IMR-90 (cell line): ENCODE measurements around the gene CASZ1. TPM values are rescaled to one million over a fixed set of nuclear protein-coding genes. Genes with fewer than 3 reads are reported as not detected.

Experiments
- ATAC-seq: fragments of 200-7000 bp; cut with Tn5 transposase; 2 replicates; pipeline ENCODE4 v1.9.1; 2020; ENCODE audit warnings: low read depth, mild to moderate bottlenecking, moderate library complexity
- BruUV-seq: library from RNA; stranded (reverse); fragments of 400-500 nt; replicated peaks from 2 replicates; lab custom pipeline; 2021; lab: Mats Ljungman, UMichigan
- CTCF ChIA-PET: fragments of 300-600 bp; formaldehyde crosslinking; extraction: SDS; loops from one replicate; lab custom pipeline; 2021; ENCODE audit warnings: antibody characterized with exemption; lab: Yijun Ruan, JAX
- POLR2A ChIA-PET: fragments of 300-600 bp; sonication (Branson Sonifier 250); formaldehyde crosslinking; loops from one replicate; lab custom pipeline; 2022; ENCODE audit warnings: antibody characterized with exemption; ENCODE audit not compliant: unreplicated experiment; lab: Charles Lee
- DNase-seq: peaks from one replicate; pipeline ENCODE4 v3.0.0; 2013
- H2AFZ ChIP-seq: replicated peaks from 2 replicates; pipeline ENCODE3; 2013; ENCODE audit warnings: low read length, mild to moderate bottlenecking; ENCODE audit not compliant: poor library complexity
- H2AK5ac ChIP-seq: 2 replicates; pipeline ENCODE4 v1.6.1; 2013; ENCODE audit warnings: low read depth, low read length, inconsistent platforms
- H2AK9ac ChIP-seq: replicated peaks from 2 replicates; pipeline ENCODE3; 2013; ENCODE audit warnings: mild to moderate bottlenecking, low read depth, low read length, moderate library complexity; ENCODE audit not compliant: poor library complexity
- H2BK120ac ChIP-seq: 2 replicates; pipeline ENCODE4 v1.6.1; 2013; ENCODE audit warnings: low read depth, low read length, inconsistent platforms
- H2BK15ac ChIP-seq: 3 replicates; pipeline ENCODE4 v1.6.1; 2013; ENCODE audit warnings: low read depth, low read length, inconsistent platforms
- H2BK20ac ChIP-seq: 2 replicates; pipeline ENCODE4 v1.6.1; 2013; ENCODE audit warnings: low read depth, mild to moderate bottlenecking, inconsistent platforms, low read length, moderate library complexity
- H2BK5ac ChIP-seq: 2 replicates; pipeline ENCODE4 v1.6.1; 2013; ENCODE audit warnings: mild to moderate bottlenecking, low read depth, low read length, inconsistent platforms; ENCODE audit not compliant: poor library complexity, severe bottlenecking
- H3K14ac ChIP-seq: replicated peaks from 2 replicates; pipeline ENCODE4 v1.6.1; 2013; ENCODE audit warnings: low read depth, low read length, inconsistent platforms
- H3K18ac ChIP-seq: 2 replicates; pipeline ENCODE4 v1.6.1; 2013; ENCODE audit warnings: low read depth, low read length, control low read depth
- H3K23ac ChIP-seq: 2 replicates; pipeline ENCODE4 v1.6.1; 2013; ENCODE audit warnings: low read depth, low read length, inconsistent platforms
- H3K27ac ChIP-seq: 2 replicates; pipeline ENCODE4 v1.5.1; 2013; ENCODE audit warnings: mild to moderate bottlenecking, control low read depth, low read length; ENCODE audit not compliant: insufficient read depth
- H3K27me3 ChIP-seq: 2 replicates; pipeline ENCODE4 v1.6.1; 2013; ENCODE audit warnings: low read length; ENCODE audit not compliant: control insufficient read depth, insufficient read depth
- H3K36me3 ChIP-seq: 2 replicates; pipeline ENCODE4 v1.6.1; 2013; ENCODE audit warnings: low read length, mixed read lengths; ENCODE audit not compliant: control insufficient read depth, insufficient read depth
- H3K4ac ChIP-seq: 2 replicates; pipeline ENCODE4 v1.6.1; 2013; ENCODE audit warnings: low read depth, low read length, inconsistent platforms
- H3K4me1 ChIP-seq: 2 replicates; pipeline ENCODE4 v1.6.1; 2013; ENCODE audit warnings: low read length, mixed read lengths; ENCODE audit not compliant: control insufficient read depth, insufficient read depth
- H3K4me2 ChIP-seq: 2 replicates; pipeline ENCODE4 v1.6.1; 2013; ENCODE audit warnings: low read depth, mild to moderate bottlenecking, control low read depth, low read length, moderate library complexity
- H3K4me3 ChIP-seq: 2 replicates; pipeline ENCODE4 v1.5.1; 2013; ENCODE audit warnings: low read depth, mild to moderate bottlenecking, control low read depth, low read length, moderate library complexity; ENCODE audit not compliant: insufficient read depth
- H3K56ac ChIP-seq: 2 replicates; pipeline ENCODE4 v1.6.1; 2013; ENCODE audit warnings: low read length, inconsistent platforms; ENCODE audit not compliant: insufficient read depth; ENCODE audit errors: extremely low read depth
- H3K79me1 ChIP-seq, 2 experiments: 2 replicates each; pipeline ENCODE4 v1.6.1; 2013; ENCODE audit warnings: low read length in 2 of 2, inconsistent platforms in 1 of 2, low read depth in 1 of 2
- H3K9ac ChIP-seq: 2 replicates; pipeline ENCODE4 v1.6.1; 2013; ENCODE audit warnings: low read depth, low read length, control low read depth
- H3K9me1 ChIP-seq: 2 replicates; pipeline ENCODE4 v1.6.1; 2013; ENCODE audit warnings: low read length, inconsistent platforms; ENCODE audit not compliant: insufficient read depth
- H3K9me3 ChIP-seq: 2 replicates; pipeline ENCODE4 v1.6.1; 2013; ENCODE audit warnings: low read length; ENCODE audit not compliant: control insufficient read depth, insufficient read depth
- H4K20me1 ChIP-seq: 2 replicates; pipeline ENCODE4 v1.6.1; 2013; ENCODE audit warnings: low read length, inconsistent platforms; ENCODE audit not compliant: insufficient read depth
- H4K5ac ChIP-seq: 2 replicates; pipeline ENCODE4 v1.6.1; 2013; ENCODE audit warnings: mild to moderate bottlenecking, low read depth, low read length, control low read depth
- H4K8ac ChIP-seq, 2 experiments: 2 replicates each; pipeline ENCODE4 v1.6.1; 2013; ENCODE audit warnings: low read depth in 2 of 2, low read length in 2 of 2, control low read depth in 1 of 2, inconsistent platforms in 1 of 2
- H4K91ac ChIP-seq: 2 replicates; pipeline ENCODE4 v1.6.1; 2013; ENCODE audit warnings: low read depth, low read length, inconsistent platforms; ENCODE audit not compliant: insufficient read depth
- CEBPB ChIP-seq: IDR thresholded peaks from 2 replicates; pipeline ENCODE4 v1.6.1; 2012; ENCODE audit warnings: low read depth, low read length, improper control_type of control experiment
- FOS ChIP-seq: fragments of 150-350 bp; IDR thresholded peaks from 2 replicates; pipeline ENCODE4 v1.6.1; 2016; ENCODE audit warnings: low read depth, low read length
- MAFK ChIP-seq: IDR thresholded peaks from 2 replicates; pipeline ENCODE4 v1.6.1; 2012; ENCODE audit warnings: low read depth, low read length, improper control_type of control experiment
- MAZ ChIP-seq: IDR thresholded peaks from 2 replicates; pipeline ENCODE4 v1.6.1; 2012; ENCODE audit warnings: low read depth, mild to moderate bottlenecking, low read length, improper control_type of control experiment, moderate library complexity, borderline replicate concordance
- NFE2L2 ChIP-seq: fragments of 150-350 bp; IDR thresholded peaks from 2 replicates; pipeline ENCODE4 v1.6.1; 2016; ENCODE audit warnings: low read depth, mild to moderate bottlenecking, low read length
- RAD21 ChIP-seq: IDR thresholded peaks from 2 replicates; pipeline ENCODE4 v1.6.1; 2012; ENCODE audit warnings: low read length, improper control_type of control experiment
- RCOR1 ChIP-seq: IDR thresholded peaks from 2 replicates; pipeline ENCODE4 v1.6.1; 2012; ENCODE audit warnings: mild to moderate bottlenecking, low read length, improper control_type of control experiment; ENCODE audit not compliant: insufficient replicate concordance
- SMC3 ChIP-seq: fragments of 150-350 bp; IDR thresholded peaks from 2 replicates; pipeline ENCODE4 v1.6.1; 2016; ENCODE audit warnings: low read depth, mild to moderate bottlenecking, antibody characterized with exemption, low read length, moderate library complexity
- WGBS, 2 experiments: methylation state at CpG; one replicate each; pipeline versions ENCODE4 v1.1.5 to v1.1.7; 2013; ENCODE audit warnings: missing lambda C conversion rate in 2 of 2; ENCODE audit not compliant: insufficient read length in 1 of 2; ENCODE audit errors: extremely low coverage in 2 of 2; 5-methylcytosine and 5-hydroxymethylcytosine counted together
- dilution Hi-C: fragments of 300-500 bp; cut with HindIII; formaldehyde crosslinking; loops from one replicate; pipeline ENCODE4 v1.14.3; 2018; ENCODE audit warnings: low sequenced_read_pairs; ENCODE audit not compliant: unreplicated experiment
- in situ Hi-C: fragments of 300-500 bp; cut with MboI; formaldehyde crosslinking; loops from 3 replicates; pipeline ENCODE4 v1.14.3; 2019; ENCODE audit warnings: low sequenced_read_pairs, inconsistent platforms, mixed read lengths
- intact Hi-C: fragments of 100-400 bp; cut with micrococcal nuclease; formaldehyde crosslinking; loops from 2 replicates; pipeline ENCODE4 v1.10.0; 2022
- polyA plus RNA-seq, 3 experiments: library from polyadenylated mRNA; depleted of rRNA; stranded (reverse); fragments of >200 nt; gene quantifications; 2 replicates each; pipeline ENCODE4 v1.2.3, GENCODE V29; 2012; ENCODE audit warnings: low replicate concordance in 1 of 3
- total RNA-seq: library from RNA; depleted of rRNA; stranded (reverse); fragments of >200 nt; gene quantifications from 2 replicates; pipeline ENCODE4 v1.2.3, GENCODE V29; 2012
- TF ChIP-seq, protein P1 (sequence below): conservative IDR thresholded peaks from 2 replicates; pipeline ENCODE4 v1.5.1; 2012; ENCODE audit warnings: mild to moderate bottlenecking, low read depth, low read length, improper control_type of control experiment
- TF ChIP-seq, protein P2 (sequence below): fragments of 150-350 bp; IDR thresholded peaks from 2 replicates; pipeline ENCODE4 v1.6.1; 2017; ENCODE audit warnings: mild to moderate bottlenecking, antibody characterized with exemption, low read length, low read depth

CASZ1 gene
- total and polyA plus RNA-seq, 2 of the 4 experiments (the other 2 are of a cell fraction) = 0.18 to 0.24 TPM

DNA sequence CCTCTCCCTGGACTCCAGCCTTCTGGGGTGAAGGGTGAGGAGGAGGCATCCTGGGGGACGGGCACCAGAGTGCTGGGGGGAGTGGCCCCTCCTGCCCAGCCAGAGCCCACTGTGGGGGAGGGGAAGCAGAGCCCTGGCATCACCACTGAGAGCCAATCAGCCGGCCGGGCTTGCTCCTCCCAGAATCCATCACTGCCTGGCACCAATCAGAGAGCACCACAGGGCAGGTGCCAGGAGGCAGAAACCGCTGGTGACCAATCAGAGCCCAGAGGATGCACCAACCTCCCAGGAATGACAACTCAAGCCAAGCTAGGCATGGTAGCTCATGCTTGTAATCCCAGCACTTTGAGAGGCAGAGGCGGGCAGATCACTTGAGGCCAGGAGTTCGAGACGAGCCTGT lies 27.9 kb downstream of the CASZ1 start:
- H3K56ac ChIP-seq = no peak overlapping the region
- ATAC-seq (no peak), DNase-seq (no peak)
- CTCF ChIA-PET = no interaction called here
- H3K4me2 ChIP-seq = no peak overlapping the region
- H3K18ac ChIP-seq = no peak overlapping the region
- H4K20me1 ChIP-seq = no peaks in the 10 kb centered on the region
- POLR2A ChIA-PET = no interaction called here
- no peak overlapping the region for H4K91ac ChIP-seq
- H3K9me1 ChIP-seq = no peaks in the 10 kb centered on the region
- no peak overlapping the region for H3K27ac ChIP-seq
- no peak overlapping the region for H2BK5ac ChIP-seq
- intact Hi-C loops (no loop called here), dilution Hi-C loops (no loop called here), in situ Hi-C loops (no loop called here)
- TF ChIP-seq, protein P1, sequence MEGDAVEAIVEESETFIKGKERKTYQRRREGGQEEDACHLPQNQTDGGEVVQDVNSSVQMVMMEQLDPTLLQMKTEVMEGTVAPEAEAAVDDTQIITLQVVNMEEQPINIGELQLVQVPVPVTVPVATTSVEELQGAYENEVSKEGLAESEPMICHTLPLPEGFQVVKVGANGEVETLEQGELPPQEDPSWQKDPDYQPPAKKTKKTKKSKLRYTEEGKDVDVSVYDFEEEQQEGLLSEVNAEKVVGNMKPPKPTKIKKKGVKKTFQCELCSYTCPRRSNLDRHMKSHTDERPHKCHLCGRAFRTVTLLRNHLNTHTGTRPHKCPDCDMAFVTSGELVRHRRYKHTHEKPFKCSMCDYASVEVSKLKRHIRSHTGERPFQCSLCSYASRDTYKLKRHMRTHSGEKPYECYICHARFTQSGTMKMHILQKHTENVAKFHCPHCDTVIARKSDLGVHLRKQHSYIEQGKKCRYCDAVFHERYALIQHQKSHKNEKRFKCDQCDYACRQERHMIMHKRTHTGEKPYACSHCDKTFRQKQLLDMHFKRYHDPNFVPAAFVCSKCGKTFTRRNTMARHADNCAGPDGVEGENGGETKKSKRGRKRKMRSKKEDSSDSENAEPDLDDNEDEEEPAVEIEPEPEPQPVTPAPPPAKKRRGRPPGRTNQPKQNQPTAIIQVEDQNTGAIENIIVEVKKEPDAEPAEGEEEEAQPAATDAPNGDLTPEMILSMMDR = no peak
- TF ChIP-seq NFE2L2 (no peak), SMC3 (no peak), CEBPB (no peak), RCOR1 (no peak), FOS (no peak), MAFK (no peak), MAZ (no peak), RAD21 (no peak)
- TF ChIP-seq, protein P2, sequence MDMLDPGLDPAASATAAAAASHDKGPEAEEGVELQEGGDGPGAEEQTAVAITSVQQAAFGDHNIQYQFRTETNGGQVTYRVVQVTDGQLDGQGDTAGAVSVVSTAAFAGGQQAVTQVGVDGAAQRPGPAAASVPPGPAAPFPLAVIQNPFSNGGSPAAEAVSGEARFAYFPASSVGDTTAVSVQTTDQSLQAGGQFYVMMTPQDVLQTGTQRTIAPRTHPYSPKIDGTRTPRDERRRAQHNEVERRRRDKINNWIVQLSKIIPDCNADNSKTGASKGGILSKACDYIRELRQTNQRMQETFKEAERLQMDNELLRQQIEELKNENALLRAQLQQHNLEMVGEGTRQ = no peak
- no peak overlapping the region for H3K14ac ChIP-seq
- peaks cover 43% of the 10 kb centered on the region for H3K27me3 ChIP-seq
- no TSS peak for BruUV-seq
- H2BK120ac ChIP-seq = no peak overlapping the region
- H3K36me3 ChIP-seq = no peaks in the 10 kb centered on the region
- H3K4me1 ChIP-seq = no peaks in the 10 kb centered on the region
- no peaks in the 10 kb centered on the region for H3K9me3 ChIP-seq
- H2AK5ac ChIP-seq = no peak overlapping the region
- no peak overlapping the region for H2BK20ac ChIP-seq
- H3K4me3 ChIP-seq = no peak overlapping the region
- H2AK9ac ChIP-seq = no peak overlapping the region
- H3K23ac ChIP-seq = no peak overlapping the region
- H3K79me1 ChIP-seq = no peaks in the 10 kb centered on the region
- H2AFZ ChIP-seq = no peak overlapping the region
- no peak overlapping the region for H2BK15ac ChIP-seq
- no peak overlapping the region for H4K5ac ChIP-seq
- no peak overlapping the region for H3K4ac ChIP-seq
- H3K9ac ChIP-seq = no peak overlapping the region
- 87% methylated on average over 3 of the region's 7 CpGs; no CpG with 5 or more reads in 1 of the 2 experiments for WGBS, 2 experiments
- no peak overlapping the region for H4K8ac ChIP-seq
